Activated CD4-positive, alpha-beta memory T cell treated with anti-CD3 and anti-CD28 coated beads for 36 hours (primary cell): Measurements from ENCODE around the gene AMELX. TPM values are rescaled to one million over a fixed set of nuclear protein-coding genes. Genes with fewer than 3 reads are reported as not detected.

ENCODE experiments used
- CTCF ChIA-PET: fragments of 350-600 bp; sonication (Branson Sonifier 250); formaldehyde crosslinking; loops from one replicate; lab custom pipeline; 2021; ENCODE audit warnings: antibody characterized with exemption, inconsistent platforms; lab: Charles Lee
- POLR2A ChIA-PET: fragments of 350-600 bp; sonication (Branson Sonifier 250); formaldehyde crosslinking; loops from one replicate; lab custom pipeline; 2021; ENCODE audit warnings: antibody characterized with exemption; lab: Charles Lee
- DNase-seq: peaks from one replicate; pipeline ENCODE4 v3.0.0-alpha.2; 2020
- H3K27ac Mint-ChIP-seq: one replicate; pipeline ENCODE4 v1.8.0; 2021; ENCODE audit warnings: mixed read lengths
- H3K27me3 Mint-ChIP-seq: one replicate; pipeline ENCODE4 v1.8.0; 2021; ENCODE audit warnings: mixed read lengths
- H3K36me3 Mint-ChIP-seq: one replicate; pipeline ENCODE4 v1.8.0; 2021; ENCODE audit warnings: mixed read lengths
- H3K4me1 Mint-ChIP-seq: one replicate; pipeline ENCODE4 v1.8.0; 2021; ENCODE audit warnings: low read depth, mixed read lengths
- H3K4me3 Mint-ChIP-seq: one replicate; pipeline ENCODE4 v1.8.0; 2021; ENCODE audit warnings: mild to moderate bottlenecking, mixed read lengths
- H3K9me3 Mint-ChIP-seq: one replicate; pipeline ENCODE4 v1.8.0; 2021; ENCODE audit warnings: mixed read lengths
- intact Hi-C: fragments of 100-400 bp; cut with micrococcal nuclease; formaldehyde crosslinking; loops from one replicate; pipeline ENCODE4 v1.15.1; 2023
- total RNA-seq, 2 experiments: library from RNA; stranded (reverse); gene quantifications; one replicate each; pipeline ENCODE4 v1.2.3, GENCODE V29; 2021

The AMELX gene
- total RNA-seq, 2 experiments from 2014 or later = not detected

DNA sequence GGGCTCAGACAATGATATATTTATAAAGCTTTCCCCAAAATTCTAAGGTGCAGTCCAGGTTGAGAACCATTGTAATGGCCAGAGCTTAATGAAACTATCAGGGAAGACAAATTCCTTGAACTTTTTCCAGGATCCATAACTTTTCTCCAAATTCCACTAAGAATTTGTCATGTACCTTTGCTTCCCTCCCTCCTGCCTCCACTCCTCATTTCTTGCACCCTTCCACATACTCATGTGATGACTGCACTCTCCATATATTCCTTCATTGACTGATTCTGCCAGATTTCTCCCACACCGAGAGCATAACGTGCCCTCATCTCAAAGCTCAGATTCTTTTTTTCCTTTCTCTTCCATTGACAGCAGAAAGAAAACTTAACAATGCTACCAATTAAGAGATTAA is 20.9 kb upstream of the AMELX start:
- Mint-ChIP-seq H3K4me1 (no peaks in the 10 kb centered on the region), H3K36me3 (no peaks in the 10 kb centered on the region), H3K9me3 (no peaks in the 10 kb centered on the region), H3K27me3 (no peaks in the 10 kb centered on the region), H3K4me3 (no peak overlapping the region), H3K27ac (no peak overlapping the region)
- intact Hi-C loops = no loop called here
- DNase-seq = no peak
- CTCF ChIA-PET = no interaction called here
- POLR2A ChIA-PET = no interaction called here

DNA sequence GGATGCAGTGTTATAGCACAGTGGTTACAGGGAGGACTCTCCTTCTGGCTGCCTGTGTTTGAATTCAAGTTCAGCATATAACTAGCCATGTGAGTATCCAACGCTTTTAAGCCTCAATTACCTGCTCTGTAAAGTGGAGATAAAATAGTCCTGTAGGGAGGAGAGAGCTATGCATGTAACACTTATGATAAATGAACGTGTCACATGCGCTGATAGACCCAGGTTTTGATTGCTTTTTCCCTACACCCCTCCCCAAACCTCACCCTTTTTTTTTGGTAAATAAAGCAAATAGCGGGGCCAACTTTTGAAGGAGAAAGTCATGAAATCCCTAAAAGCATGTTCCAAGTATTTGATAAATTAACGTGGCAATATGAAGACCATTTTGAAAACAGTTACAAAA is 20.4 kb upstream of the AMELX start:
- no peak overlapping the region for H3K27ac Mint-ChIP-seq
- POLR2A ChIA-PET = no interaction called here
- intact Hi-C loops = no loop called here
- H3K36me3 Mint-ChIP-seq = no peaks in the 10 kb centered on the region
- no peaks in the 10 kb centered on the region for H3K4me1 Mint-ChIP-seq
- H3K27me3 Mint-ChIP-seq = no peaks in the 10 kb centered on the region
- CTCF ChIA-PET = no interaction called here
- no peak for DNase-seq
- H3K4me3 Mint-ChIP-seq = no peak overlapping the region
- H3K9me3 Mint-ChIP-seq = no peaks in the 10 kb centered on the region

DNA sequence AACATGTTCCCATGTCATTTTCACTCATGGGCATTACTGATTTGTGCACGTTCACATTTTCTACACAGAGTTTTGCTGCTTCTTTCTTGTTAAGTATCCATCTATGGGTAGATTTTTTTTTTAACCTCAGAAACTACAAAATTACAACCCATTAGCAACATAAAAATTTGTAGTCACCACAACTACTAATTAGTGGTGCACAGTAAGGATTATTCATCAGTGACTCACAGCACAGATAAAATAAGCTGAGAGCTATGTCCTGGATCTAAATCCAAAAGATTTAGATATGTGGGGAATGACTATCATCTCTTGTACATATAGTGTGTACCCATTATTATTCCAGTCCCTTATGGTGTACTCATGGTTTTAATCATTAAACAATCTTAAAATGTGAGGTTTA is 19.7 kb upstream of the AMELX start:
- Mint-ChIP-seq H3K4me1 (no peaks in the 10 kb centered on the region), H3K9me3 (no peaks in the 10 kb centered on the region), H3K27ac (no peak overlapping the region), H3K27me3 (no peaks in the 10 kb centered on the region), H3K36me3 (no peaks in the 10 kb centered on the region), H3K4me3 (no peak overlapping the region)
- intact Hi-C loops = no loop called here
- ChIA-PET CTCF (no interaction called here), POLR2A (no interaction called here)
- no peak for DNase-seq

DNA sequence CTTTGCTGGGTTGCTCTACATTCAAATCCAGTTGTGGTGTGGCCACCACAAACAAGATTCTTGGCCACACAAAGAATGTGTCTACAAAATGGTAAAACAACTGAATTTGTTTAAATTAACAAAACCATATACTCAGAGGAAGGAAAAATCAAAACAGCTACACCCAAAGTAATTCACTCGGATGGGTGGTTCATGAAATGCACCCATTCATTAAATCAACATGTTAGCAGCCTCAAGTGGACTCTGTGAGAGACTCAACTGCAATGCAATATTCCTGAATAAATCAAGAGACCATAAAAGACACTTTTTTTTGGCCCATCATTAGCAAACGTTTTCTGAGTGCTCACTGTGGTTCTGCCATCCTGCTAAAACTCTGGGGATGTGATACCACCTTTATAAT is 11.2 kb upstream of the AMELX start:
- DNase-seq = no peak
- intact Hi-C loops = no loop called here
- no peak overlapping the region for H3K4me3 Mint-ChIP-seq
- ChIA-PET CTCF (no interaction called here), POLR2A (no interaction called here)
- H3K9me3 Mint-ChIP-seq = no peaks in the 10 kb centered on the region
- H3K4me1 Mint-ChIP-seq = no peaks in the 10 kb centered on the region
- no peaks in the 10 kb centered on the region for H3K36me3 Mint-ChIP-seq
- no peaks in the 10 kb centered on the region for H3K27me3 Mint-ChIP-seq
- H3K27ac Mint-ChIP-seq = no peak overlapping the region

DNA sequence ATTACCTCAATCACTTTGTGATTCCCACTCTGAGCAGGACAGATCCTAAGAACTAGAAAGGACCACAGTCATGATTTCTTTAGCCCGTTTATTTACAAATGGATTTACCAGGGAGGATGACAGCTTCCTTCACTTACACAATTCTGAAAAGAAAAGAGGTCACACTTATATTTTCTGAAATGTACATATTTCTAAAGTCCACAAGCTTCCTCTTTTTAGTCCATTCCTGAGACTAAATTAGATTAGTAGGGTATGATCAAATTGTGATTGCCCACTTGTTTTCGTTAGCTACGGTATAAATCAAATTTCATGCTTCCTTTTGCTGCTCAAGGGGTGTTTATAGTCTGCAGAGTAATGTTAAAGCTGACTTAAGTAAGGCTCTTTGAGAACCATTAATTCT is 7.6 kb upstream of the AMELX start:
- Mint-ChIP-seq H3K36me3 (no peaks in the 10 kb centered on the region), H3K9me3 (no peaks in the 10 kb centered on the region), H3K27me3 (no peaks in the 10 kb centered on the region), H3K4me1 (no peaks in the 10 kb centered on the region), H3K4me3 (no peak overlapping the region), H3K27ac (no peak overlapping the region)
- no peak for DNase-seq
- CTCF ChIA-PET = no interaction called here
- POLR2A ChIA-PET = no interaction called here
- intact Hi-C loops = no loop called here

DNA sequence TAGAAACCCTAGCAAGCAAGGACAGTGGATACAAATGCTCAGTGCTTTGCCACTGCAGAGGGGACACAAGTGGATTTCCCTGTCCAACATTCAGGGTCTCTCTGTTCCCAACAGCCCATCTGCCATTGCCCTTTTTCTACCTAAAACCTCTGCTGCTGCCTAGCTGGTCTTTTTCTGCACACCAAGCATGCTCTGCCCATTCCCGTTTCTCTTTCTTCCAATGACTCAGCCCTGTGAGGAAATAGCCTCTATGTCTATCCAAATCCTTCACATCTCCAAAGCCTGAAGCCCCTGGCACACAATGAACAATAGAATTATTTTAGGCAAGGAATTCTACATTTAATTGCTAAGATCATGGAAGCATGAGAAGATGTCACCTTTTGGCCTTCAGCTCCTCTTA is 5.7 kb upstream of the AMELX start:
- CTCF ChIA-PET = no interaction called here

DNA sequence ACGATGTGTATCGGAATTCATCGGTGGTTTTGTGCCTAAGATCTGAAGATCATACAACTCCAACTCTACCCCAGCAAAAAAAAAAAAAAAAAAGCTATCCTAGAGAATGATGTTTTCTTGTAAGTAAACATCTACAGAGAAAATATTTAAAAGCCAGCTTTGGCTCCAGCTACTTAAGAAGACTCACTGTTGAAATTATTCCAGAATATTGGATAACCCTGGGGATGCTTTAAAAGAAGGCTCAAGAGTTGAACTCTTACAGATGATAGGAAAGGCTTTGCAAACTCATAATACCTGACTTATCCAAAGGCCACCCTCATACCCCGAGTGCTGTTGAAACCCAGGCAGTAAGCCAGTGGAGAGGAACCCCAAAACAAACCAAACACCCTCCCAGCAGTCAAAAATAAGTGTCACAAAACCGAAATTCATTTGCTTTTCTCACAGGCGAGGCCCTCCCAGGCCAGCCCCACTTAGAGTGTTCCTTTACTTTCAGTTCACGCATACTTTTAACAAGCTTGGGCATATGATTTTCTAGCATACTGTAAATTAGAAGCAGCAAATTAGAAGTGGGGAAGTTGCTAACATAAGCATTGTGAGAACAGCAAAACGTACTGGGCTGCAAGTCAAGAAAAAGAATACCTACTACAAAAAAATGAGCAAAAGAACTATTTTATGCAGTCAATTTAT is 2.7 kb upstream of the AMELX start:
- Mint-ChIP-seq H3K9me3 (no peaks in the 10 kb centered on the region), H3K27ac (no peak overlapping the region), H3K4me1 (no peaks in the 10 kb centered on the region), H3K36me3 (no peaks in the 10 kb centered on the region), H3K27me3 (no peaks in the 10 kb centered on the region), H3K4me3 (no peak overlapping the region)
- no peak for DNase-seq
- POLR2A ChIA-PET = no interaction called here
- intact Hi-C loops = no loop called here
- CTCF ChIA-PET = interaction anchor here (0.7 kb wide), 1 partner anchor 429 kb away, joined by 3 read pairs; no protein-coding TSS in a partner anchor

More for the DNA sequence above, 5.7 kb upstream of the AMELX start:
- H3K4me3 Mint-ChIP-seq = no peak overlapping the region
- no peaks in the 10 kb centered on the region for H3K4me1 Mint-ChIP-seq
- POLR2A ChIA-PET = no interaction called here
- H3K9me3 Mint-ChIP-seq = no peaks in the 10 kb centered on the region
- H3K27ac Mint-ChIP-seq = no peak overlapping the region
- H3K36me3 Mint-ChIP-seq = no peaks in the 10 kb centered on the region
- intact Hi-C loops = no loop called here
- H3K27me3 Mint-ChIP-seq = no peaks in the 10 kb centered on the region
- no peak for DNase-seq

DNA sequence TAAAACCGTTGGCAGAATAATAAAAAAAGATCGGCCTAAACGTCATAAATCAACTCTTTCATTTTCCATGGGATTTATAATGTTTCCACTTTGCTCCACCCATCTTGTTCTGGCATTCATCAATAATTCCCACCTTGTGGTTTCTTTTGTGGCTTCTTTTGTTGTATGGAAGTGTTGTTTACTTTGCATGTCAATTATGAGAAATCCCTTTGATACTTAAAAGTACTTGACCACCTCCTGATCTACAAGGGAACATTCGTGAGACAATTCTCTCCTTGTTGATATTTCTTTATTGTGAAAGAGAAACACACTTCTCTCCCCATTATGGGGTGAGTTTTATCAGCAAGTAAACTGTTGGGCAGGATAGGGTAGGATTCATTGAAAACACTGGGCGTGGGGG is 2.8 kb downstream of the AMELX start:
- H3K27me3 Mint-ChIP-seq = no peaks in the 10 kb centered on the region
- no peak overlapping the region for H3K27ac Mint-ChIP-seq
- H3K4me1 Mint-ChIP-seq = no peaks in the 10 kb centered on the region
- ChIA-PET CTCF (no interaction called here), POLR2A (no interaction called here)
- H3K9me3 Mint-ChIP-seq = no peaks in the 10 kb centered on the region
- no peak overlapping the region for H3K4me3 Mint-ChIP-seq
- no peaks in the 10 kb centered on the region for H3K36me3 Mint-ChIP-seq
- no peak for DNase-seq
- intact Hi-C loops = no loop called here

DNA sequence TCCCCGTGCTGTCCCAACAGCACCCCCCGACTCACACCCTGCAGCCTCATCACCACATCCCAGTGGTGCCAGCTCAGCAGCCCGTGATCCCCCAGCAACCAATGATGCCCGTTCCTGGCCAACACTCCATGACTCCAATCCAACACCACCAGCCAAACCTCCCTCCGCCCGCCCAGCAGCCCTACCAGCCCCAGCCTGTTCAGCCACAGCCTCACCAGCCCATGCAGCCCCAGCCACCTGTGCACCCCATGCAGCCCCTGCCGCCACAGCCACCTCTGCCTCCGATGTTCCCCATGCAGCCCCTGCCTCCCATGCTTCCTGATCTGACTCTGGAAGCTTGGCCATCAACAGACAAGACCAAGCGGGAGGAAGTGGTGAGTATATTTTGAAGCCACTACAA is 5.4 kb downstream of the AMELX start:
- intact Hi-C loops = no loop called here
- Mint-ChIP-seq H3K9me3 (no peaks in the 10 kb centered on the region), H3K36me3 (no peaks in the 10 kb centered on the region), H3K4me3 (no peak overlapping the region), H3K27me3 (no peaks in the 10 kb centered on the region), H3K27ac (no peak overlapping the region), H3K4me1 (no peaks in the 10 kb centered on the region)
- no peak for DNase-seq
- ChIA-PET CTCF (no interaction called here), POLR2A (no interaction called here)

DNA sequence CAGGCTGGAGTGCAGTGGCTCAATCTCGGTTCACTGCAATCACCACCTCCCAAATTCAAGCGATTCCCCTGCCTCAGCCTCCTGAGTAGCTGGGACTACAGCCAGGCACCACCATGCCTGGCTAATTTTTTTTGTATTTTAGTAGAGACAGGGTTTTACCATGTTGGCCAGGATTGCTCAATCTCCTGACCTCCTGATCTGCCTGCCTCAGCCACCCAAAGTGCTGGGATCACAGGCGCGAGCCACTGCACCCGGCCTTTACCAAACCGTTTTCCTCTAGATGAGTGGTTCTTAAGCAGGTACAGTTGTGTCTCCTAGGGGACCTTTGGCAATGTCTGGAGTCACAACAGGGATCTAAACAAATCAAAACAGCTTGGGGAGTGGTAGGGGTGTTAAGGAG is 11.6 kb downstream of the AMELX start:
- no peaks in the 10 kb centered on the region for H3K9me3 Mint-ChIP-seq
- no peaks in the 10 kb centered on the region for H3K36me3 Mint-ChIP-seq
- ChIA-PET CTCF (no interaction called here), POLR2A (no interaction called here)
- H3K4me3 Mint-ChIP-seq = no peak overlapping the region
- H3K4me1 Mint-ChIP-seq = no peaks in the 10 kb centered on the region
- no peaks in the 10 kb centered on the region for H3K27me3 Mint-ChIP-seq
- intact Hi-C loops = no loop called here
- H3K27ac Mint-ChIP-seq = no peak overlapping the region
- no peak for DNase-seq

DNA sequence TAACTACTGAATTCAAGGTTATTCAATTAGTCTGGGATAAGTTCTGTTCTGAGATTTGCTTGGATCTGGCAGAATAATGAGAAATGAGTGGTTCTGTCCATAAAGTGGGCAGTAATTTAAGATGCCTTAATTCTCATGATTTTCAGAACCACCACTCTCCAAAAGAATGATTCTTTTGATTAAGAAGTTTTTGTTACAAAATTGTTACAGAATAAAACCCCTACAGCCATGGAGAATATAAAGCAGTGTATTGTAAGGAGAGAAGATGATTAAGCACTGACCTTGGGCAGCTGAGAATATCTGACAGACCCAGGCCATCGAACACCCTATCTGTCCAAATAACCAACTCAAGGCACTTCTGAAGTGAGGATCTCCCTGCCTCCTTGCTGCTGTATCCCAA is 12.4 kb downstream of the AMELX start:
- intact Hi-C loops = no loop called here
- no peak for DNase-seq
- H3K9me3 Mint-ChIP-seq = no peaks in the 10 kb centered on the region
- ChIA-PET POLR2A (no interaction called here), CTCF (no interaction called here)
- no peaks in the 10 kb centered on the region for H3K36me3 Mint-ChIP-seq
- no peaks in the 10 kb centered on the region for H3K27me3 Mint-ChIP-seq
- no peaks in the 10 kb centered on the region for H3K4me1 Mint-ChIP-seq
- no peak overlapping the region for H3K27ac Mint-ChIP-seq
- H3K4me3 Mint-ChIP-seq = no peak overlapping the region

DNA sequence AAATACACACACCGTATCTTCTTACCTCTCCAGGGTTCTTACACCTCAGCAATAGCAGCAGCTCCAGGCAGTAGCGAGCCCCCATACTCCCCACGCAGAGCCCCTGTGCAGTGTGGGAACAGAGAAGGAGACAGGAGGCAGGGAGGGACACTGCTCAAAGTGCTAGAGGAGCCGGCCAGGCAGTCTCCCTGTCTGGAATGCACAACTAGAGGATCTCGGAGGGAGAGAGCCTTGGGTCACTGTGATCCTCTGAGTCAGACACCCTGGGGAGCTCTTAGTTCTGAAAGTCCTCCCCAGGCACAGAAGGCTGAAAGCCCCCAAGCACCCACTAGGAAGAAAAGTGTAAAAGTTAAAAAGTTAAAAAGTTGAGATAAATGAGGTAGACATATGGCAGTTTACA is 16.0 kb downstream of the AMELX start:
- ChIA-PET CTCF (no interaction called here), POLR2A (no interaction called here)
- Mint-ChIP-seq H3K4me3 (no peak overlapping the region), H3K27me3 (no peaks in the 10 kb centered on the region), H3K27ac (no peak overlapping the region), H3K9me3 (no peaks in the 10 kb centered on the region), H3K36me3 (no peaks in the 10 kb centered on the region), H3K4me1 (no peaks in the 10 kb centered on the region)
- intact Hi-C loops = no loop called here
- no peak for DNase-seq

DNA sequence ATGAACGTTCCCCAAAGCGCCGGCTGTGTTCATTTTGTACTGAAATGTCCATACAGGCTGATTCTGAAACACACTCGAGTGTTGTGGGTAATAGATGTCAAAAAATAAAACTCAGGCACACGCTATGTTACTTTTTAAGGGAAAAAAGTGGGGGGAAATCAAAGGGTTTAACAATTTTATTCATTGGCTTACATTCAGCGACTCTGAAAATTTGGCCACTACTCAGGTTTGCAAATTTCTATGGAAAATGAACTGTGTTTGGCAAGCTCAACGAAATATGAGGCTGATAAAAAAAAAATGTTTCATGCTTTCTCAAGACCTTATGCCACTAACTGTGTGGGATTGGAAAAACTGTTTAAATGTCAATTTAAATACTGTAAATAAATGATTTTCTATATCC is 18.5 kb downstream of the AMELX start:
- CTCF ChIA-PET = no interaction called here
- H3K9me3 Mint-ChIP-seq = no peaks in the 10 kb centered on the region
- POLR2A ChIA-PET = no interaction called here

More for the DNA sequence above, 18.5 kb downstream of the AMELX start:
- DNase-seq = no peak
- intact Hi-C loops = no loop called here
- Mint-ChIP-seq H3K27me3 (no peaks in the 10 kb centered on the region), H3K36me3 (no peaks in the 10 kb centered on the region), H3K27ac (no peak overlapping the region), H3K4me3 (no peak overlapping the region), H3K4me1 (no peaks in the 10 kb centered on the region)
